LNCaP clone FGC (cell line): Measurements from ENCODE around the gene TET3.

Source experiments
- DNase-seq: peaks from one replicate; pipeline ENCODE4 v3.0.0-alpha.2; 2011; ENCODE audit warnings: low read depth
- H3K4me3 ChIP-seq: 2 replicates; pipeline ENCODE4 v1.5.1; 2011; ENCODE audit warnings: mild to moderate bottlenecking, low read depth, low read length, control low read depth
- CTCF ChIP-seq: IDR thresholded peaks from 2 replicates; pipeline ENCODE4 v1.5.1; 2012; ENCODE audit warnings: mild to moderate bottlenecking; ENCODE audit not compliant: control insufficient read depth, insufficient read depth; ENCODE audit errors: extremely low read depth

The TET3 gene

GRCh38 chr2:74025971-74026612 is 41.4 kb downstream of the TET3 start:
- TF ChIP-seq CTCF = no peak
- H3K4me3 ChIP-seq = no peak overlapping the region
- DNase-seq = no peak

GRCh38 chr2:74026687-74027241 is 42.1 kb downstream of the TET3 start:
- no peak for DNase-seq
- TF ChIP-seq CTCF = no peak
- no peak overlapping the region for H3K4me3 ChIP-seq

- no peak for DNase-seq
- no peak overlapping the region for H3K4me3 ChIP-seq
- TF ChIP-seq CTCF = no peak
Measured at GRCh38 chr2:74027496-74027895, 42.8 kb downstream of the TET3 start.

GRCh38 chr2:74028290-74028689 is 43.6 kb downstream of the TET3 start:
- no peak overlapping the region for H3K4me3 ChIP-seq
- no peak for TF ChIP-seq CTCF
- DNase-seq = no peak

GRCh38 chr2:74028741-74029140 is 44.0 kb downstream of the TET3 start:
- H3K4me3 ChIP-seq = no peak overlapping the region
- no peak for DNase-seq
- TF ChIP-seq CTCF = no peak

GRCh38 chr2:74029714-74030397 is 45.1 kb downstream of the TET3 start:
- no peak for TF ChIP-seq CTCF
- no peak overlapping the region for H3K4me3 ChIP-seq
- DNase-seq = no peak
